HepG2 (cell line): ENCODE measurements around the gene MUL1. TPM values are rescaled to one million over a fixed set of nuclear protein-coding genes. Genes with fewer than 3 reads are reported as not detected.

ENCODE experiments used
- ARID4A ChIP-seq: sonication (generic); formaldehyde crosslinking; IDR thresholded peaks from 2 replicates; pipeline ENCODE4 v1.5.0; 2020; ENCODE audit warnings: mild to moderate bottlenecking, missing genetic modification reagents, borderline replicate concordance
- DMTF1 ChIP-seq: sonication (generic); formaldehyde crosslinking; IDR thresholded peaks from 2 replicates; pipeline ENCODE4 v1.4.0; 2020; ENCODE audit warnings: mild to moderate bottlenecking, missing genetic modification reagents
- HMGXB4 ChIP-seq, 2 experiments: sonication (generic) in 1 of 2; formaldehyde crosslinking in 1 of 2; IDR thresholded peaks; 2 replicates each; pipeline versions ENCODE4 v1.4.0 to v1.6.1; 2018 to 2020; ENCODE audit warnings: missing genetic modification reagents in 2 of 2, borderline replicate concordance in 1 of 2, low read depth in 1 of 2, mild to moderate bottlenecking in 1 of 2, missing biosample characterization in 1 of 2
- KLF6 ChIP-seq: IDR thresholded peaks from 2 replicates; pipeline ENCODE4 v1.8.0; 2016; ENCODE audit warnings: missing biosample characterization, missing genetic modification reagents
- MED8 ChIP-seq: sonication (generic); formaldehyde crosslinking; IDR thresholded peaks from 2 replicates; pipeline ENCODE4 v1.8.1; 2023; ENCODE audit warnings: mild to moderate bottlenecking, missing genetic modification reagents; ENCODE audit not compliant: insufficient replicate concordance
- NFE2 ChIP-seq: sonication (generic); formaldehyde crosslinking; IDR thresholded peaks from 2 replicates; pipeline ENCODE4 v1.4.0; 2020; ENCODE audit warnings: missing genetic modification reagents
- PPARG ChIP-seq: conservative IDR thresholded peaks from 2 replicates; pipeline ENCODE4 v1.6.1; 2016; ENCODE audit warnings: missing biosample characterization, missing genetic modification reagents
- RNF219 ChIP-seq: sonication (generic); formaldehyde crosslinking; IDR thresholded peaks from 2 replicates; pipeline ENCODE4 v1.5.0; 2020; ENCODE audit warnings: mild to moderate bottlenecking, missing genetic modification reagents
- SRSF4 ChIP-seq: fragments of 200-400 bp; formaldehyde crosslinking; IDR thresholded peaks from one replicate; pipeline ENCODE4 v1.6.1; 2018; ENCODE audit warnings: mild to moderate bottlenecking, low read depth, low read length, moderate library complexity; ENCODE audit not compliant: poor library complexity, severe bottlenecking
- ZFP36 ChIP-seq: fragments of 150-350 bp; IDR thresholded peaks from 2 replicates; pipeline ENCODE4 v1.6.1; 2018; ENCODE audit warnings: borderline replicate concordance, low read length, low read depth; ENCODE audit not compliant: partially characterized antibody
- ZNF766 ChIP-seq: sonication (generic); formaldehyde crosslinking; IDR thresholded peaks from 2 replicates; pipeline ENCODE4 v1.5.0; 2020; ENCODE audit warnings: missing genetic modification reagents, borderline replicate concordance
- ZNF776 ChIP-seq: sonication (generic); formaldehyde crosslinking; IDR thresholded peaks from 2 replicates; pipeline ENCODE4 v1.4.0; 2020; ENCODE audit warnings: mild to moderate bottlenecking, missing genetic modification reagents
- ZXDC ChIP-seq: sonication (generic); formaldehyde crosslinking; IDR thresholded peaks from 2 replicates; pipeline ENCODE4 v1.5.0; 2020; ENCODE audit warnings: mild to moderate bottlenecking, missing genetic modification reagents
- polyA plus RNA-seq, 8 experiments: library from polyadenylated mRNA; depleted of rRNA in 3 of 8; stranded (reverse) in 7 of 8; unstranded in 1 of 8; fragments of >200 nt; fragmentation: Illumina TruSeq in 4 of 8; extraction: Trizol in 4 of 8; gene quantifications; 2 replicates each; pipeline versions ENCODE4 v1.2.1 to v1.2.3, GENCODE V29; 2011 to 2016; ENCODE audit warnings: low read depth in 4 of 8, missing spikeins in 1 of 8, mixed read lengths in 1 of 8; ENCODE audit not compliant: insufficient read depth in 1 of 8
- total RNA-seq, 5 experiments: library from RNA; depleted of rRNA; stranded (reverse); fragments of >200 nt; fragmentation: Illumina TruSeq; extraction: Trizol; gene quantifications; 2 replicates each; pipeline ENCODE4 v1.2.3, GENCODE V29; 2016; ENCODE audit warnings: low read depth in 1 of 5

The MUL1 gene
- total and polyA plus RNA-seq, 2 of the 13 experiments (the other 11 are each of a cell fraction or from before 2014, with no cell fraction given): 21.5 to 26.5 TPM

- no peak for TF ChIP-seq MED8 (CRISPR knock-in tag)
- TF ChIP-seq HMGXB4 (CRISPR knock-in tag; IDR thresholded peaks at IDR 0.05; ENCODE audit: borderline replicate concordance in 1 of 2, low read depth in 1 of 2): peak in 1 of 2 experiments; percentile 75; a peak in 2 of 4 replicates
- TF ChIP-seq ZXDC: no peak
- peak; percentile 83 for TF ChIP-seq ZNF776 (CRISPR knock-in tag)
- no peak for TF ChIP-seq PPARG
- no peak for TF ChIP-seq NFE2 (CRISPR knock-in tag)
- TF ChIP-seq RNF219 (CRISPR knock-in tag): no peak
- TF ChIP-seq KLF6 (CRISPR knock-in tag): 0 out of 2 replicates have a peak, but pooled peaks have one; percentile 54
- no peak for TF ChIP-seq DMTF1 (CRISPR knock-in tag)
- peak; percentile 98 for TF ChIP-seq ARID4A (CRISPR knock-in tag)
- no peak for TF ChIP-seq SRSF4
- no peak for TF ChIP-seq ZFP36
- peak; percentile 92 for TF ChIP-seq ZNF766
These were observed at the start of gene MUL1 (continued) for GRCh38 chr1:20507564-20508410.
